Neural progenitor cell (in vitro differentiated cells): Measurements from ENCODE around the gene CAPN10. TPM values are rescaled to one million over a fixed set of nuclear protein-coding genes. Genes with fewer than 3 reads are reported as not detected.

Source experiments
- DNase-seq: peaks from one replicate; pipeline ENCODE4 v3.0.0-alpha.2; 2016; ENCODE audit warnings: low spot score
- H2AFZ ChIP-seq: fragments of 200-600 bp; sonication (generic); replicated peaks from 2 replicates; pipeline ENCODE4 v1.6.1; 2016; ENCODE audit warnings: antibody characterized with exemption
- H3F3A ChIP-seq: fragments of 200-600 bp; sonication (generic); 2 replicates; pipeline ENCODE4 v1.6.1; 2016; ENCODE audit warnings: antibody characterized with exemption, low read depth
- H3K27ac ChIP-seq: fragments of 200-600 bp; sonication (generic); 2 replicates; pipeline ENCODE4 v1.5.1; 2016; ENCODE audit warnings: mild to moderate bottlenecking
- H3K27me3 ChIP-seq: fragments of 200-600 bp; sonication (generic); 2 replicates; pipeline ENCODE4 v1.6.1; 2016; ENCODE audit warnings: mild to moderate bottlenecking, moderate library complexity
- H3K36me3 ChIP-seq: fragments of 200-600 bp; sonication (generic); 2 replicates; pipeline ENCODE4 v1.5.1; 2016
- H3K4me1 ChIP-seq: fragments of 200-600 bp; sonication (generic); 2 replicates; pipeline ENCODE4 v1.6.1; 2016; ENCODE audit warnings: mixed run types
- H3K4me2 ChIP-seq: fragments of 200-600 bp; sonication (generic); 2 replicates; pipeline ENCODE4 v1.6.1; 2016
- H3K4me3 ChIP-seq: fragments of 200-600 bp; sonication (generic); 2 replicates; pipeline ENCODE4 v1.5.1; 2016
- H3K79me2 ChIP-seq: fragments of 200-600 bp; sonication (generic); 2 replicates; pipeline ENCODE4 v1.6.1; 2016; ENCODE audit warnings: low read depth
- H3K9ac ChIP-seq: fragments of 200-600 bp; sonication (generic); 2 replicates; pipeline ENCODE4 v1.6.1; 2016
- H3K9me3 ChIP-seq: fragments of 200-600 bp; sonication (generic); 2 replicates; pipeline ENCODE4 v1.5.1; 2016; ENCODE audit warnings: low read depth
- H4K20me1 ChIP-seq: fragments of 200-600 bp; sonication (generic); 2 replicates; pipeline ENCODE4 v1.6.1; 2016; ENCODE audit warnings: low read depth
- H3K27ac Mint-ChIP-seq: 3 replicates; pipeline ENCODE4 v1.8.0; 2021; ENCODE audit warnings: mixed read lengths
- H3K27me3 Mint-ChIP-seq: 2 replicates; pipeline ENCODE4 v1.8.0; 2022; ENCODE audit warnings: low read depth, mild to moderate bottlenecking, inconsistent platforms, moderate library complexity, mixed read lengths; ENCODE audit not compliant: insufficient read depth
- H3K36me3 Mint-ChIP-seq: 3 replicates; pipeline ENCODE4 v1.8.0; 2021; ENCODE audit warnings: mixed read lengths
- H3K4me1 Mint-ChIP-seq: 3 replicates; pipeline ENCODE4 v1.8.0; 2021; ENCODE audit warnings: mixed read lengths
- H3K4me3 Mint-ChIP-seq: 3 replicates; pipeline ENCODE4 v1.8.0; 2021; ENCODE audit warnings: mild to moderate bottlenecking, moderate library complexity, mixed read lengths
- H3K9me3 Mint-ChIP-seq: 3 replicates; pipeline ENCODE4 v1.8.0; 2020; ENCODE audit warnings: mixed read lengths
- CTCF ChIP-seq: fragments of 200-600 bp; sonication (generic); IDR thresholded peaks from 2 replicates; pipeline ENCODE4 v1.5.1; 2017; ENCODE audit warnings: antibody characterized with exemption, mild to moderate bottlenecking
- EZH2 ChIP-seq: fragments of 200-600 bp; sonication (generic); IDR thresholded peaks from 2 replicates; pipeline ENCODE4 v1.6.1; 2017; ENCODE audit warnings: antibody characterized with exemption, mild to moderate bottlenecking, moderate library complexity
- EZH2phosphoT487 ChIP-seq: fragments of 200-600 bp; sonication (generic); IDR thresholded peaks from 2 replicates; pipeline ENCODE4 v1.6.1; 2017; ENCODE audit warnings: antibody characterized with exemption
- total RNA-seq: library from RNA; depleted of rRNA; stranded (reverse); fragments of >200 nt; gene quantifications from 2 replicates; pipeline ENCODE4 v1.2.3, GENCODE V29; 2015; ENCODE audit warnings: low replicate concordance

The CAPN10 gene
- total RNA-seq, 1 donor from 2014 or later, result 16.1 TPM

GRCh38 chr2:240590681-240591111 is 4.2 kb downstream of the CAPN10 start:
- Histone ChIP-seq H3K27me3 (no peaks in the 10 kb centered on the region), H3K79me2 (peaks cover 42% of the 10 kb centered on the region), H3F3A (no peaks in the 10 kb centered on the region), H4K20me1 (peaks cover 36% of the 10 kb centered on the region), H3K4me2 (no peak overlapping the region), H3K4me1 (peaks cover 9% of the 10 kb centered on the region), H3K9ac (no peak overlapping the region), H3K4me3 (no peak overlapping the region), H3K9me3 (no peaks in the 10 kb centered on the region), H3K27ac (no peak overlapping the region), H3K36me3 (no peaks in the 10 kb centered on the region), H2AFZ (no peak overlapping the region)
- DNase-seq, result no peak
- no peaks in the 10 kb centered on the region for H3K27me3 Mint-ChIP-seq
- TF ChIP-seq EZH2phosphoT487, result no peak
- no peak for TF ChIP-seq CTCF
- TF ChIP-seq EZH2, result no peak
- no peaks in the 10 kb centered on the region for H3K9me3 Mint-ChIP-seq
- no peak overlapping the region for H3K27ac Mint-ChIP-seq
- peaks cover 9% of the 10 kb centered on the region for H3K36me3 Mint-ChIP-seq
- peaks cover 20% of the 10 kb centered on the region for H3K4me1 Mint-ChIP-seq
- H3K4me3 Mint-ChIP-seq, result no peak overlapping the region

GRCh38 chr2:240591226-240591625 is 4.7 kb downstream of the CAPN10 start:
- H3K36me3 Mint-ChIP-seq, result peaks cover 9% of the 10 kb centered on the region
- Histone ChIP-seq H3K4me2 (no peak overlapping the region), H3K9me3 (no peaks in the 10 kb centered on the region), H4K20me1 (peaks cover 37% of the 10 kb centered on the region), H3K4me3 (no peak overlapping the region), H3K27me3 (no peaks in the 10 kb centered on the region), H3F3A (no peaks in the 10 kb centered on the region), H2AFZ (no peak overlapping the region), H3K36me3 (no peaks in the 10 kb centered on the region), H3K27ac (no peak overlapping the region), H3K4me1 (peaks cover 9% of the 10 kb centered on the region), H3K9ac (no peak overlapping the region), H3K79me2 (peaks cover 38% of the 10 kb centered on the region)
- no peak overlapping the region for H3K27ac Mint-ChIP-seq
- TF ChIP-seq EZH2 (no peak), EZH2phosphoT487 (no peak), CTCF (no peak)
- no peaks in the 10 kb centered on the region for H3K27me3 Mint-ChIP-seq
- no peak overlapping the region for H3K4me3 Mint-ChIP-seq
- DNase-seq, result no peak
- no peaks in the 10 kb centered on the region for H3K9me3 Mint-ChIP-seq
- peaks cover 18% of the 10 kb centered on the region for H3K4me1 Mint-ChIP-seq

GRCh38 chr2:240591784-240592183 is 5.2 kb downstream of the CAPN10 start:
- H3K4me1 Mint-ChIP-seq, result peaks cover 18% of the 10 kb centered on the region
- Histone ChIP-seq H3K4me2 (no peak overlapping the region), H2AFZ (no peak overlapping the region), H4K20me1 (peaks cover 37% of the 10 kb centered on the region), H3F3A (no peaks in the 10 kb centered on the region), H3K36me3 (no peaks in the 10 kb centered on the region), H3K27ac (no peak overlapping the region), H3K9ac (no peak overlapping the region), H3K27me3 (no peaks in the 10 kb centered on the region), H3K9me3 (no peaks in the 10 kb centered on the region), H3K4me1 (peaks cover 9% of the 10 kb centered on the region), H3K4me3 (no peak overlapping the region), H3K79me2 (peaks cover 38% of the 10 kb centered on the region)
- H3K27ac Mint-ChIP-seq, result no peak overlapping the region
- no peaks in the 10 kb centered on the region for H3K27me3 Mint-ChIP-seq
- TF ChIP-seq EZH2 (no peak), CTCF (no peak), EZH2phosphoT487 (no peak)
- no peak overlapping the region for H3K4me3 Mint-ChIP-seq
- DNase-seq, result no peak
- peaks cover 9% of the 10 kb centered on the region for H3K36me3 Mint-ChIP-seq
- no peaks in the 10 kb centered on the region for H3K9me3 Mint-ChIP-seq
